Measurements from ENCODE around the gene IFIT1.

IFIT1 gene

DNA sequence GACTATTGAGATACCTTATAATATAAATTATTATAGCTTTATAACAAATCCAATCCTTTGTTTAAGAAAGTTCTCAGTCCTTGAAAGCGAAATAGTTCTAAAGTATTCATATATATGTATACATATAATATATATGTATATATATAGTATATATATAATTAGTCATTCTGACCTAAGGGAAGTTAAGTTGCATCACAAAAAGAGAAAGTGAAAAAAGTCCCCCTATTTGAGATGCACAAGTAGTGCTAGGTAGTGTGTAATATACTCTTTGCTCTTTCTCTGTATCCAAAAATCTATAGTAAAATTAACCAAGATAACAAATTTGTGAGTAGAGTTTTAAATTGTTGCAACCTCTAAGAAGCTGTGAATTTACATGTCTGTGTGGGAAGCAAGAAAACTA is 27.9 kb upstream of the IFIT1 start:
- Histone ChIP-seq H3K27ac (ENCODE audit: insufficient read depth, low read length, poor library complexity, severe bottlenecking) (no peak overlapping the region), H3K9me3 (ENCODE audit: control insufficient read depth, low read length) (no peaks in the 10 kb centered on the region), H3K27me3 (replicated peaks; ENCODE audit: control insufficient read depth, insufficient read depth, low read length, poor library complexity, severe bottlenecking) (no peaks in the 10 kb centered on the region), H3K4me1 (ENCODE audit: control insufficient read depth, insufficient read depth, low read length, poor library complexity, severe bottlenecking) (no peaks in the 10 kb centered on the region), H3K36me3 (ENCODE audit: control insufficient read depth, insufficient read depth, low read length) (no peaks in the 10 kb centered on the region), H3K4me3 (ENCODE audit: insufficient read depth, low read depth, low read length, poor library complexity, severe bottlenecking) (no peak overlapping the region)
- no peak for DNase-seq

DNA sequence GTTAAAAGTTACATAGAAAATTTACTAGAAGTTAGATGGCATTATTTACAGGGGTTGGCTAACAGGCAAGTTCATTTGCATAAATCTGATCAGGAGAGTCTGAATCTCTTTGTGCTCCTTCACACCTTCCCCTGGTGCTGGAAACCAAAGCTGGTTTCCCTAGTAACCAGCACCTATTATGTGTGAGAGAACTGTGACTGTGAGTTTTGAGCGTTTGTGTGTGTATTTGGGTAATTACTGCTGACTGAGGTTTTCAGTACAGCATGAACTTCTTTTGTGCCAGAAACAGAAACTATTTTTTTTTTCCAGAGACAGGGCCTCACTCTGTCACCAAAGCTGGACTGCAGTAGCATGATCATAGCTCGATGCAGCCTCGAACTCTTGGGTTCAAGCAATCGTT is 24.9 kb upstream of the IFIT1 start:
- H3K9me3 ChIP-seq (ENCODE audit: control insufficient read depth, low read length), result no peaks in the 10 kb centered on the region
- H3K4me1 ChIP-seq (ENCODE audit: control insufficient read depth, insufficient read depth, low read length, poor library complexity, severe bottlenecking), result no peaks in the 10 kb centered on the region
- H3K4me3 ChIP-seq (ENCODE audit: insufficient read depth, low read depth, low read length, poor library complexity, severe bottlenecking), result no peak overlapping the region
- DNase-seq, result no peak
- no peaks in the 10 kb centered on the region for H3K36me3 ChIP-seq (ENCODE audit: control insufficient read depth, insufficient read depth, low read length)
- no peaks in the 10 kb centered on the region for H3K27me3 ChIP-seq (replicated peaks; ENCODE audit: control insufficient read depth, insufficient read depth, low read length, poor library complexity, severe bottlenecking)
- no peak overlapping the region for H3K27ac ChIP-seq (ENCODE audit: insufficient read depth, low read length, poor library complexity, severe bottlenecking)

DNA sequence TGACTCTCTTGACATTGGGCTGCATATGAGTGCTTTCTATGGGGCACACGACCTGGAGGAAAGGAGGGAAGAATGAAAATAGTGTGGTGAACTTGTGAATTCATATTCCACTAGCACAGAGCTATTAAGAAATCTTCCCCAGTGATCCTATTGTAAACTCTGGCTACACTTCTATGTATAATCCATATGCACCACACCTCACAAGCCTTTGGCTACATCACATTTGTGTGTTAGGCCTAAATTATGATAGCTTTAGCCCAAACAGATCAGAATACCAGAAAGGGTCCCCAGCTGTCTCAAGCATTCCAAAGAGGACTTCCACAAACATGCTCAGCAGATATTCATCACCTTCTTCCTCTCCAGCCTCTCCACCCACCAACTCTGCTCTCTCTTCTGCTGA is 24.3 kb upstream of the IFIT1 start:
- no peak overlapping the region for H3K4me3 ChIP-seq (ENCODE audit: insufficient read depth, low read depth, low read length, poor library complexity, severe bottlenecking)
- H3K27ac ChIP-seq (ENCODE audit: insufficient read depth, low read length, poor library complexity, severe bottlenecking), result no peak overlapping the region
- no peaks in the 10 kb centered on the region for H3K4me1 ChIP-seq (ENCODE audit: control insufficient read depth, insufficient read depth, low read length, poor library complexity, severe bottlenecking)
- no peak for DNase-seq
- no peaks in the 10 kb centered on the region for H3K36me3 ChIP-seq (ENCODE audit: control insufficient read depth, insufficient read depth, low read length)
- H3K9me3 ChIP-seq (ENCODE audit: control insufficient read depth, low read length), result no peaks in the 10 kb centered on the region
- H3K27me3 ChIP-seq (replicated peaks; ENCODE audit: control insufficient read depth, insufficient read depth, low read length, poor library complexity, severe bottlenecking), result no peaks in the 10 kb centered on the region

DNA sequence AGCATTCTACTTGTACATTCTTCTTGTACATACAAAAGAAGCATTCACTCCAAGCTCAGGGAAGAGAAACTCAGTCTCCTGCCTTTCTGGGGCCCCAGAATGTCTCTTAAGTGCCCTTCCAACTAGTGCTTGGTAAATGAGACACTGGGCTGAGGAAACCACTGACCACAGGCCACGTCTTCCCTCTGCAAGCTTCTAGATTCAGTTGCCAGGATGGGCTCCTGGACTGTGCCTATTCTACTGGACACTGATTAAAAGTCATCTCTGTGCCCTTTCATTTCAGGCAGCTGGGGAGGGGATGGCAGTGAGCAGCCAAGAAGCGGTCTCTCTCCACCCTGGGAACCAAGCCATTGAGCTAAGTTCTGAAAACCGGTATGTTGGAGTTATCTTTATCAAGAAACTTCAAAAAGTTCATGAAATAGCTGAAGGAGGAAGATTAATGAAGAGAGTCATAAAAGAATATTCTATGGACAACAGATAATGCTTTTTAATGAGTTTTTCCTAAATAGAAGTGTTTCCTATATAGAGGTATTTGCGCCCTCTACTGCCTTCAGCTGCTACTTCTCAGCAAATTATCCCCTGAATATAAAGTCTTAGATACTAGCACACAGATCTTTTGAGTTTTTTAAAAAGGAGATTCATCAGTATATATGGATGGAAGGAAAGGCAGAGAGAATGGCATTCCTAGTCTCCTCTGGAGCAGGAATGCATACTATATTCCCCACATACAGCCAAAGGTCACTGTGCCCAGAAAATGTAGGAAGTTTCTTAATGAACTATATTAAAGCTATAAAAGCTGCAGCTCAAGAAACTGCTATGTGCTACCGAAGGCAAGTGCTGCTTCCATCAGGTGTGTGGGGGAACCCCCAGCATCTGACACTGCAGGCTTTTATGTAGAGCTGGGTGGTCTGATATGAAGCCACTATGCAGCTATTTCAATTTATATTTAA is 23.0 kb upstream of the IFIT1 start:
- no peak for DNase-seq
- Histone ChIP-seq H3K36me3 (ENCODE audit: control insufficient read depth, insufficient read depth, low read length) (no peaks in the 10 kb centered on the region), H3K27ac (ENCODE audit: insufficient read depth, low read length, poor library complexity, severe bottlenecking) (no peak overlapping the region)

DNA sequence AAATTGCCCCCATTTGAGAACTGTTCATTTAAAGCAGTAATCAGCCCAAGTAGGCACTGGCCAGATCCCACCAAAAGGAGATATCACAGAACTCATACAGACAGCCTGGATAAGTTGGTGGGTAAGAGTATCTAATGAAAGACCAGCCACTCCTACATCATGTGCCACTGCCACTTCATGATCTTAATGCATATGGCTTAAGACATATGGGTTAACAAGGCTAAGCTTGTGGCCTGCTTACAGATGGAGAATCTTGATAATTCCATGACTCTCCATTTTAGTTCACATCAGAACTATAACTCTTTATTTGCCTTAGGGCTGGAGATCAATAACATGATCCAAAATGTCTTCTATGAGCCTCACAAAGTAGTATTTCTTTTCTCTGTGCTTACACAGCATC is 21.3 kb upstream of the IFIT1 start:
- H3K4me3 ChIP-seq (ENCODE audit: insufficient read depth, low read depth, low read length, poor library complexity, severe bottlenecking), result no peak overlapping the region
- H3K27ac ChIP-seq (ENCODE audit: insufficient read depth, low read length, poor library complexity, severe bottlenecking), result no peak overlapping the region
- no peaks in the 10 kb centered on the region for H3K4me1 ChIP-seq (ENCODE audit: control insufficient read depth, insufficient read depth, low read length, poor library complexity, severe bottlenecking)

More for the DNA sequence above, 23.0 kb upstream of the IFIT1 start:
- no peaks in the 10 kb centered on the region for H3K27me3 ChIP-seq (replicated peaks; ENCODE audit: control insufficient read depth, insufficient read depth, low read length, poor library complexity, severe bottlenecking)
- H3K4me3 ChIP-seq (ENCODE audit: insufficient read depth, low read depth, low read length, poor library complexity, severe bottlenecking), result no peak overlapping the region
- no peaks in the 10 kb centered on the region for H3K4me1 ChIP-seq (ENCODE audit: control insufficient read depth, insufficient read depth, low read length, poor library complexity, severe bottlenecking)
- no peaks in the 10 kb centered on the region for H3K9me3 ChIP-seq (ENCODE audit: control insufficient read depth, low read length)

DNA sequence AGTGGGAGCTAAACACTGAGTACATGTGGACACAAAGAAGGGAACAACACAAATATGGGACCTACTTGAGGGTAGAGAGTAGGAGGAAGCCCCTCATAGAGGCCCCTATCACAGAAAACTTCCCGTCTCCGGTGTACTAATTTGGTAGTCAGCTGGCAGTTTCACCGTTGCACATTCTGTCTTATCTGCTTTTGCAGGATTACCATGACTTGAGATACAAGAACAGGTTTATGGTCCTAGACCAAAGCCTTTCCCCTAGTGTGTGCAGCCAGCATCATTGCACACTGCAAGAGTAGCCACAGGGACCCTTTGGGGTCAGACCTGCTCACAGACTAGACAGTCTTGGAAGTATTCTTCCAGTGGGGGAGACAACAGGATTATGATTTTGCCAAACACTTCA is 20.4 kb upstream of the IFIT1 start:
- Histone ChIP-seq H3K4me1 (ENCODE audit: control insufficient read depth, insufficient read depth, low read length, poor library complexity, severe bottlenecking) (no peaks in the 10 kb centered on the region), H3K27ac (ENCODE audit: insufficient read depth, low read length, poor library complexity, severe bottlenecking) (no peak overlapping the region), H3K36me3 (ENCODE audit: control insufficient read depth, insufficient read depth, low read length) (no peaks in the 10 kb centered on the region), H3K27me3 (replicated peaks; ENCODE audit: control insufficient read depth, insufficient read depth, low read length, poor library complexity, severe bottlenecking) (no peaks in the 10 kb centered on the region), H3K4me3 (ENCODE audit: insufficient read depth, low read depth, low read length, poor library complexity, severe bottlenecking) (no peak overlapping the region), H3K9me3 (ENCODE audit: control insufficient read depth, low read length) (no peaks in the 10 kb centered on the region)
- no peak for DNase-seq

More for the DNA sequence above, 21.3 kb upstream of the IFIT1 start:
- no peaks in the 10 kb centered on the region for H3K27me3 ChIP-seq (replicated peaks; ENCODE audit: control insufficient read depth, insufficient read depth, low read length, poor library complexity, severe bottlenecking)
- H3K9me3 ChIP-seq (ENCODE audit: control insufficient read depth, low read length), result no peaks in the 10 kb centered on the region
- no peaks in the 10 kb centered on the region for H3K36me3 ChIP-seq (ENCODE audit: control insufficient read depth, insufficient read depth, low read length)
- no peak for DNase-seq

DNA sequence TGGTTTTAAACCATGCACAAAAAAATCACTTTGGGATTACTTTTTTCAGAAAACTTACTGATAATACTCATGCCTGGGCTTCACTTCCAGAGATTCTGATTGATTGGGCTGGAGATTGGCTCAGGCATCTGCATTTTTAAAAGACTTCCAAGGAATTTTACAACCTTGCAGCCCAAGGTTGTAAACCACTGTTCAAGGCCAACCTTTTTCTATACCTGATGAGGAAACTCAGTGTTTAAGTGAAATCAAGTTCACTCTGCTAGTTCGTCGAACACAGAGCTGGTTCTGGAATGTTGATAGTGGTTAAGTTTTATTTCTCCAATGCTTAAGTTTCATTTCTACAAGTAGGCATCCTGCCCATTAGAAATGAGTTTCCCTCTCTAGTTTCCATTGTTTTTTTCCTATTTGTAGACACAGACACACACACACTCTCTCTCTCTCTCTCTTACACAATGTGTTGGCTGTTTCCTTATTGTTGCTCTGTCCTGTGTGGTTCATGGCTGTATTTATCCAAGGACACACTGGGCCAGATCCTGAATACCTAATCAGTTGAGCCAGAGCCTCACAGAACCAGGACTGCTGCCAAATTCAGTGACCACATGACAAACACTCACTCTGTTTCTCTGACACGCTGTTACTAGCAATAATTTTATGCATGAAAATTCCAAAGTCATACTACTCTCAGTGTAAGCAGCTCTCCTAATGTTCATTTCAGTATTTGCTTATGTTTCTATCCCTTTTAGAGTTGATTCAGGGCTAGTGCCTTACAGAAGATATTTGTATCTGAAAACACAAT is 18.3 kb upstream of the IFIT1 start:
- Histone ChIP-seq H3K9me3 (ENCODE audit: control insufficient read depth, low read length) (no peaks in the 10 kb centered on the region), H3K4me3 (ENCODE audit: insufficient read depth, low read depth, low read length, poor library complexity, severe bottlenecking) (no peak overlapping the region), H3K27ac (ENCODE audit: insufficient read depth, low read length, poor library complexity, severe bottlenecking) (no peak overlapping the region), H3K27me3 (replicated peaks; ENCODE audit: control insufficient read depth, insufficient read depth, low read length, poor library complexity, severe bottlenecking) (no peaks in the 10 kb centered on the region), H3K36me3 (ENCODE audit: control insufficient read depth, insufficient read depth, low read length) (no peaks in the 10 kb centered on the region), H3K4me1 (ENCODE audit: control insufficient read depth, insufficient read depth, low read length, poor library complexity, severe bottlenecking) (no peaks in the 10 kb centered on the region)
- DNase-seq, result no peak

DNA sequence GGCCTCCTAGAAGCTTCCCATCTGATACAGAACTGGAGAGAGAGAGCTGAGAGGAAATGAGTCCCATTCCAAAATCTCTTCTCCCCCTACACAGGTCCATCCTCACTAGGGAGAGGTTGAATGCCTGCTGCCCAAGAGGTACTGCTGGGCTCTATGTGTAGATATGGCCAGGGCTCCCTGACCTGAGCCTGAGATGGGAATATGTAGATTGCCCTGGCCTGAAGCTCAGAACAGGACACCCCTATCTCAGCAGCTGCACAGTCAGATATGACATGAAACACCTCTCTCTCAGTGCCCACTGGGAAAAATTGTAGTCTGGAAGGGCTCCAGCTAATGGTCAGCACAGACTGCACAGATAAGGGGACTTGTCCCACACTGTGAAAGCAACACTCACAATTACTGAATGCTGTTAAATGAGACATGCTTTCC is 17.7 kb upstream of the IFIT1 start:
- DNase-seq, result no peak
- H3K4me3 ChIP-seq (ENCODE audit: insufficient read depth, low read depth, low read length, poor library complexity, severe bottlenecking), result no peak overlapping the region
- no peaks in the 10 kb centered on the region for H3K27me3 ChIP-seq (replicated peaks; ENCODE audit: control insufficient read depth, insufficient read depth, low read length, poor library complexity, severe bottlenecking)
- no peaks in the 10 kb centered on the region for H3K9me3 ChIP-seq (ENCODE audit: control insufficient read depth, low read length)
- H3K27ac ChIP-seq (ENCODE audit: insufficient read depth, low read length, poor library complexity, severe bottlenecking), result no peak overlapping the region
- no peaks in the 10 kb centered on the region for H3K36me3 ChIP-seq (ENCODE audit: control insufficient read depth, insufficient read depth, low read length)
- no peaks in the 10 kb centered on the region for H3K4me1 ChIP-seq (ENCODE audit: control insufficient read depth, insufficient read depth, low read length, poor library complexity, severe bottlenecking)

DNA sequence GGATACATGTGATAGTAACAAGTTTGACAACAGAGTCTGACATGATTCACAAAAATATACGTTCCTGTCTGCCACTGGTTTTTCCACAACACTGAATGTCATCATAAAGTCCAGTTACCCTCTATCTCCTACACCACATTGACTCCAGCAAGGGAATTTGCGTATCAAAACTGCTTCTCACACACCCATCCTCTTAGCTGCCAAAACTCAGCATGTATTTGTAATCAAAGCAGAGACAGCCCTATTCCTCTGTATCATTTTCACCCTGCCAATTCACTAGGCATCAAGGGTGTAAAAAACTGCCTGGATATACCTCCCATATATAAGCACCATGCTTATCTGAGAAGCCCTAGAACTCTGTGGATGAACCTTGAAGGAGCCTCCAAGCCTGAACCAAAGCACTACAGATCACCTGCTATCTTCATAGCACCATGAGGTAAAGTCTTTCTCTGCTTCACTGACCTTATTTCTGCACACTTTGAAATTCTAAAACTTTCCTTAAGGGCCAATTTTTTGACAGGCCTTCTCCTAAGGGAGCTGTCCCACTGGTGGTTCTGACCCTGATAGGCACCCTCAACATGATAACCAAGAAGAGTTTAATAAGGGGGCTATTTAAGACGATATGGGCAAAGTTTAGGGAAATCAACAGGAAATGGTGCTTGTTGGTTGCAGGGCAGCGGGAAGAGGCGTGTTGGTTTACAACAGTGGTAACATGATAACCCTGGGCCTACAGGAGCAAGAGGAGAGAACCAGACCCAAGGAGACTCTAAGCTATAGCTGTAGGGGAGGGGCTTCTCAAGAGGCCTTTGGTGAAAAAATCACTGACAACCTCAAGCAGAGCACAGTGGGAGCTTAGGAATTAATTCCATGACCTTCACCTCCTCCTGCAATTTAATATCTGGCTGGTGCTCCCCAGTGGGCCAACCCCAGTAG is 14.5 kb upstream of the IFIT1 start, which contains the start of gene IFIT1B:
Gene IFIT1B (plus strand): TSS at position 352 of the 933 bp plus-strand sequence. CDS start 80 bp downstream, at position 432.
- H3K27me3 ChIP-seq (replicated peaks; ENCODE audit: control insufficient read depth, insufficient read depth, low read length, poor library complexity, severe bottlenecking), result no peaks in the 10 kb centered on the region
- no peaks in the 10 kb centered on the region for H3K9me3 ChIP-seq (ENCODE audit: control insufficient read depth, low read length)
- no peak within 1 kb of the TSS for H3K4me3 ChIP-seq (ENCODE audit: insufficient read depth, low read depth, low read length, poor library complexity, severe bottlenecking)
- H3K4me1 ChIP-seq (ENCODE audit: control insufficient read depth, insufficient read depth, low read length, poor library complexity, severe bottlenecking), result no peaks in the 10 kb centered on the region
- no peak within 1 kb of the TSS for H3K27ac ChIP-seq (ENCODE audit: insufficient read depth, low read length, poor library complexity, severe bottlenecking)
- no peak for DNase-seq
- H3K36me3 ChIP-seq (ENCODE audit: control insufficient read depth, insufficient read depth, low read length), result no peaks in the 10 kb centered on the region
